ENCODE measurements around the gene MARCHF3.

DNA sequence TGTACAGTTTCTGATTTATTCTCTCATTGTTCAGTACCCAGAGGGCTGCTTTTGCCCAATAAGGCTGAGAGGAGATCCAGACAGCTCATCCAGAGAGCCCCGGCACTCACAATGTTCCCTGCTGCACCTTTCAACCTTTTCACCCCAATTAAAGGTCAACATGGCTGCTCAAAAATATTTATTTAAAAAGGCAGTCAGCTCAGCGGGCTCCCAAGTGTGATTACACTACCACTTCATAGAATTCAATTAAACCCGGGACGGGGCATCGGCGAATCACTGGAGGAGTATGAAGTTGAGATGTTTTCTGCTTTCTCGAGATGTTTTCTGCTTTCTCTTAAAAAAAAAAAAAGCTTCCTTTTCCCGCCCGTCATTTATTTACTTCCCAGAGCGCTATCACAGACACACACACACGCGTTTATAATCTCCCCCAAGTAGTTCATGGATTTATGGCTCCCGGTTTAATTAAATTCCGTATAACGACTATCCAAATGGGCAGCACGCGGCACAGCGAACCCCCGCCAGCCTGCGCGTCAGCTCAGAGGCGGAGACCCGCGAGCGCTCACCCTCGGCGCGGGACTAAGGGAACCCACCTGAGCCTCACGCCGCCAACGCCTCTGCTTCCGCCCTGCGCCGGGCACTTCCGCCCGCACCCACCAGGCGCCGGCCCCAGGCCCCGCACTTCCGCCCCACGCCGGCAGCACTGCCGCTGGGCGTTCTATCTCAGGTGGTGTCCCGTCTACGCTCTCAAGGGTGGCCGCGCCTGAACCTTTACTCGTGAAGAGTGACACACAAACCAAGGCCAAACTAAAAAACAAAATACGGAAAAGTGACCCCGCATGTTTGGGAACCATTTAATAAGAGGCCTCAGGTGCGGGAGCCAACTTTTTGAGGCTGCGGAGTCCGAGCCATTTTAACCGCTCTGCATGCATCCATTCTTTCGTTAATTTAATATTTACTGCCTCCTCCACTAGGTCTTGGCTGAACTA is 42.8 kb upstream of the MARCHF3 start, which contains the start of gene C5orf63:
- no peak for TF ChIP-seq EZH2phosphoT487 (IDR thresholded peaks at IDR 0.05; ENCODE audit: low read length)
- no peak for TF ChIP-seq CTCF (IDR thresholded peaks at IDR 0.05; ENCODE audit: low read length)
- no peak for TF ChIP-seq EZH2 (optimal IDR thresholded peaks at IDR 0.05; ENCODE audit: low read depth, low read length)

Measured in MM.1S (cell line).